Activated CD8-positive, alpha-beta memory T cell treated with anti-CD3 and anti-CD28 coated beads, Interleukin-2, amount 10 ng/mL, durations not matched to agents 7 days and 5 days (primary cell): ENCODE measurements around the gene MAN2A1. TPM values are rescaled to one million over a fixed set of nuclear protein-coding genes. Genes with fewer than 3 reads are reported as not detected.

Source experiments
- ATAC-seq: fragments of 150-1000 bp; cut with Tn5 transposase; one replicate; pipeline ENCODE4 v1.10.0; 2021; ENCODE audit warnings: moderate library complexity
- CTCF ChIA-PET: fragments of 350-600 bp; sonication (Branson Sonifier 250); formaldehyde crosslinking; loops from one replicate; lab custom pipeline; 2021; ENCODE audit warnings: antibody characterized with exemption; lab: Charles Lee
- DNase-seq: peaks from one replicate; pipeline ENCODE4 v3.0.0-alpha.2; 2020
- H3K27ac Mint-ChIP-seq: one replicate; pipeline ENCODE4 v1.8.0; 2021; ENCODE audit warnings: mild to moderate bottlenecking, mixed read lengths
- H3K27me3 Mint-ChIP-seq: one replicate; pipeline ENCODE4 v1.8.0; 2021; ENCODE audit warnings: mixed read lengths
- H3K36me3 Mint-ChIP-seq: one replicate; pipeline ENCODE4 v1.8.0; 2021; ENCODE audit warnings: mild to moderate bottlenecking, mixed read lengths
- H3K4me1 Mint-ChIP-seq: one replicate; pipeline ENCODE4 v1.8.0; 2021; ENCODE audit warnings: mixed read lengths
- H3K4me3 Mint-ChIP-seq: one replicate; pipeline ENCODE4 v1.8.0; 2021; ENCODE audit warnings: mild to moderate bottlenecking, moderate library complexity, mixed read lengths
- H3K9me3 Mint-ChIP-seq: one replicate; pipeline ENCODE4 v1.8.0; 2022; ENCODE audit warnings: low read depth, mixed read lengths
- total RNA-seq, 2 experiments: library from RNA; stranded (reverse); gene quantifications; one replicate each; pipeline ENCODE4 v1.2.3, GENCODE V29; 2021

Gene MAN2A1
- total RNA-seq, 2 experiments from 2014 or later = 27.2 to 28.4 TPM

DNA sequence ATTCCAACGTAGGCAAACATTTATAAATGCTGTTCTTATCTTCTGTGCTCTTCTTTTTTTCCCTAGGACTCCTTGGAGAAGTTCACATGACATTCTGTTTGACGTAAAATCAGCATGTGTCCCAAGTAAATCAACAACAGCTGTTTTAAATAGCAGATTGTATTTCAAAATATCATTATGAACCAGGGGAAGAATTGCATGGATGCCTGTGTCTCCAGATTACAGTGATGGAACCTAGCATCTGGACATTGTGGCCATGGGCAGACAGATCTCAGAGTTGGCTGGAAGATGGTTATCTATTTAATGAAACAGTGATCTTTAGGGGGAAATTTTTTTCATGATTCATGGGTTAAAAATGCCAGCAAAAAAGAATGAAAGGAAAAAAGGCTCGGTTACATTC, 222.0 kb downstream of the MAN2A1 start:
- DNase-seq = no peak
- H3K4me1 Mint-ChIP-seq = no peaks in the 10 kb centered on the region
- H3K4me3 Mint-ChIP-seq = no peak overlapping the region
- peaks cover 6% of the 10 kb centered on the region for H3K27me3 Mint-ChIP-seq
- no peaks in the 10 kb centered on the region for H3K36me3 Mint-ChIP-seq
- H3K9me3 Mint-ChIP-seq = no peaks in the 10 kb centered on the region
- ATAC-seq = no peak
- H3K27ac Mint-ChIP-seq = no peak overlapping the region
- CTCF ChIA-PET = no interaction called here

DNA sequence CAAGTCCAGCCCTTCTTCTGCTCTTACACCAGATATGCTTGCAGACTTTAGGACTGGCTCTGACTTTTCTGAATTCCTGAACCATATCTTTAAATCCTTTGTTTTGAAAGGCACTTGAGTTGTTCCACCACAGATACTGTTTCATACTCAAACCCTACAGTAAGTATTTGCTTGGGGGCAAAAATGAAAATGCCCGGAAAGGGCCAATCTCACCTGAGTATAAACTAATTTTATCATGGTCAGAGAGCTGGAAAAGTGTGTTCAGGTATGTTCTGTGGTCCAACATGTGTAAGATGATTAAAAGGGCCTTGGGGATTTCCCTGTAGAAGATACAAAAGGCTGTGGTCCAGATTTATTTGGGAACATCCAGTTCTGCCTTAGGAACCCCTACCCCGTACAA, 225.2 kb downstream of the MAN2A1 start:
- Mint-ChIP-seq H3K27ac (no peak overlapping the region), H3K4me1 (no peaks in the 10 kb centered on the region), H3K4me3 (no peak overlapping the region), H3K27me3 (no peaks in the 10 kb centered on the region), H3K9me3 (no peaks in the 10 kb centered on the region), H3K36me3 (no peaks in the 10 kb centered on the region)
- DNase-seq (no peak), ATAC-seq (no peak)
- CTCF ChIA-PET = no interaction called here

DNA sequence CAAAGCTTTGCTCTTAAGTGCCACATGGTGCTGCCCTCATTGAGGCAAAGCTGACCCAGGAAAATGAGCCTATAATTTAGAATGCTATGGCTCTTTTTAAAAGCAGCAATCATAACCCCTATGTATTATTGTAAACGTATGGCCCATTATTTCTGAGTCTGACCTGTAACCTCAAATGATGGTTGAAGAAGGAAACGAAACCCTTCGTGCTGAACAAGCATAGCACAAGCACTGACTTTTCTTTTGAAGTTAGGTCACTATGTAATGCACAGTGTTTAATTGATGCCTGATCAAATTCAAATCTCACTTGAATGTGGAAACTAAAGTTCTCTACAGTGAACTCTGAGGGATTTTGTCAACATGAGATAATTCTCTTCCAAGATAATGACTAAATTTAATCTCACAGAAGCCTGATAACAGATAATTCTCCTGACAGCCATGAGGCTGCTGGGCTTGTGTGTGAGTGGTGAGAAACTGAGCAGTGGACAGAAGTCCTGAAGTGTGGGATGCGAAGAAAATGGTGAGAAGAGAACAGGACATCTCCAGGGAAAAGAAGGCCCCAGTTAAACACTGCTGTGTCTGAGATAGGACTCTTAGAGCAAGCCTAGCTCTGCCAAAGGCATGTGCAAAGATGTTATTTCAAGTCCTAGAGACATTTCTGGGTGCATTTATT, 226.9 kb downstream of the MAN2A1 start:
- CTCF ChIA-PET = no interaction called here
- no peaks in the 10 kb centered on the region for H3K27me3 Mint-ChIP-seq
- no peaks in the 10 kb centered on the region for H3K36me3 Mint-ChIP-seq
- peaks cover 7% of the 10 kb centered on the region for H3K4me1 Mint-ChIP-seq
- no peak overlapping the region for H3K4me3 Mint-ChIP-seq
- ATAC-seq (no peak), DNase-seq (no peak)
- no peaks in the 10 kb centered on the region for H3K9me3 Mint-ChIP-seq
- peak overlapping the region; percentile 44 for H3K27ac Mint-ChIP-seq
